Measurements from ENCODE around the gene RHOBTB3. TPM values are rescaled to one million over a fixed set of nuclear protein-coding genes. Genes with fewer than 3 reads are reported as not detected.

The RHOBTB3 gene
- total RNA-seq, 1 donor from 2014 or later, result 21.6 TPM

GRCh38 chr5:95823738-95824609, 92.8 kb downstream of the RHOBTB3 start:
- H3K4me3 ChIP-seq (ENCODE audit: low read depth, low read length), result no peak overlapping the region

DNA sequence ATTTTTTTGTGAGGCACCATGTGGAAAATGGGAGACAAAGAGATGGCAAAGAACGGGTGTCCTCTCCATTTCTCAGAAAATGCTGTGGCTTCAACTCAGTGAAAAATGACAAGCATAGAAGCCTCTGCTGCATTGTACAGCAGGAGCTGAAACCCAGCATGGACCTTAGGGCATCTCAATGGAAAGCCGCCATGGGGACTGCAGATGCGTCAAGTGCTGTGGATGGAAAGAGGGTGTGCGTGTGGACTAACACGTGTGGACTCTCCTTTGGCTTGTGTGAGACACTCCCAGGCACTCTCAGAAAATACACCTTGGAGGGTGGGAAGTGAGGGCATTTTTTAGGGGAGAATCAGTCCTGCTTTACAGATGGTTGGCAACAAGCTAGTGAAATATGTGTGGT, 93.6 kb downstream of the RHOBTB3 start:
- H3K4me3 ChIP-seq (ENCODE audit: low read depth, low read length), result no peak overlapping the region
- FAIRE-seq (no peak), DNase-seq (ENCODE audit: low read depth) (no peak)
- no peaks in the 10 kb centered on the region for H3K27me3 ChIP-seq (ENCODE audit: control insufficient read depth, insufficient read depth, low read length)
- TF ChIP-seq, protein P1, sequence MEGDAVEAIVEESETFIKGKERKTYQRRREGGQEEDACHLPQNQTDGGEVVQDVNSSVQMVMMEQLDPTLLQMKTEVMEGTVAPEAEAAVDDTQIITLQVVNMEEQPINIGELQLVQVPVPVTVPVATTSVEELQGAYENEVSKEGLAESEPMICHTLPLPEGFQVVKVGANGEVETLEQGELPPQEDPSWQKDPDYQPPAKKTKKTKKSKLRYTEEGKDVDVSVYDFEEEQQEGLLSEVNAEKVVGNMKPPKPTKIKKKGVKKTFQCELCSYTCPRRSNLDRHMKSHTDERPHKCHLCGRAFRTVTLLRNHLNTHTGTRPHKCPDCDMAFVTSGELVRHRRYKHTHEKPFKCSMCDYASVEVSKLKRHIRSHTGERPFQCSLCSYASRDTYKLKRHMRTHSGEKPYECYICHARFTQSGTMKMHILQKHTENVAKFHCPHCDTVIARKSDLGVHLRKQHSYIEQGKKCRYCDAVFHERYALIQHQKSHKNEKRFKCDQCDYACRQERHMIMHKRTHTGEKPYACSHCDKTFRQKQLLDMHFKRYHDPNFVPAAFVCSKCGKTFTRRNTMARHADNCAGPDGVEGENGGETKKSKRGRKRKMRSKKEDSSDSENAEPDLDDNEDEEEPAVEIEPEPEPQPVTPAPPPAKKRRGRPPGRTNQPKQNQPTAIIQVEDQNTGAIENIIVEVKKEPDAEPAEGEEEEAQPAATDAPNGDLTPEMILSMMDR (IDR thresholded peaks at IDR 0.05; ENCODE audit: insufficient read depth, low read length, severe bottlenecking), result no peak
- no peaks in the 10 kb centered on the region for H3K36me3 ChIP-seq (ENCODE audit: control insufficient read depth, insufficient read depth, low read length)

More at GRCh38 chr5:95823738-95824609, 92.8 kb downstream of the RHOBTB3 start:
- Histone ChIP-seq H3K27me3 (ENCODE audit: control insufficient read depth, insufficient read depth, low read length) (no peaks in the 10 kb centered on the region), H3K36me3 (ENCODE audit: control insufficient read depth, insufficient read depth, low read length) (no peaks in the 10 kb centered on the region)
- TF ChIP-seq, protein P1 (IDR thresholded peaks at IDR 0.05; ENCODE audit: insufficient read depth, low read length, severe bottlenecking), result no peak
- DNase-seq (ENCODE audit: low read depth), result peak; percentile 74
- no peak for FAIRE-seq

DNA sequence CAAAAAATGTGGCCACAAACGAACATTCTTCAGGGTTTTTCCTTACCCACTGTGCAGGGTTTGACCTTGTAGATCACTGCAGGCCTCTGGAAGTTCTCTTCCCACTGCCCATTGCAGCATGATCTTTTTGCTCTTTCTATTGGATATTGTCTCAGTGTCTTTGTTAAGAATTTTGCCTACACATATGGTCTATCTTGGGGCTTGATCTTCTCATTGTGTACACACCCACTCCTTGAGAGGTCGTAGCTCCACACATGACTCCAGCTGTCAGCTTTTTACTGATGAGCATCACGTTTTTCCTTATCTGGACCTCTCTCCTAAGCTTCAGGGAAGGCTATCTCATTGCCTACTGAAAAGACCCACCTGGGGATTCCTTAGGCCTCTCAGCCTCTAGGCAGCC, 94.4 kb downstream of the RHOBTB3 start:
- DNase-seq (ENCODE audit: low read depth), result no peak
- TF ChIP-seq, protein P1 (IDR thresholded peaks at IDR 0.05; ENCODE audit: insufficient read depth, low read length, severe bottlenecking), result no peak
- Histone ChIP-seq H3K36me3 (ENCODE audit: control insufficient read depth, insufficient read depth, low read length) (no peaks in the 10 kb centered on the region), H3K27me3 (ENCODE audit: control insufficient read depth, insufficient read depth, low read length) (no peaks in the 10 kb centered on the region), H3K4me3 (ENCODE audit: low read depth, low read length) (no peak overlapping the region)
- no peak for FAIRE-seq

DNA sequence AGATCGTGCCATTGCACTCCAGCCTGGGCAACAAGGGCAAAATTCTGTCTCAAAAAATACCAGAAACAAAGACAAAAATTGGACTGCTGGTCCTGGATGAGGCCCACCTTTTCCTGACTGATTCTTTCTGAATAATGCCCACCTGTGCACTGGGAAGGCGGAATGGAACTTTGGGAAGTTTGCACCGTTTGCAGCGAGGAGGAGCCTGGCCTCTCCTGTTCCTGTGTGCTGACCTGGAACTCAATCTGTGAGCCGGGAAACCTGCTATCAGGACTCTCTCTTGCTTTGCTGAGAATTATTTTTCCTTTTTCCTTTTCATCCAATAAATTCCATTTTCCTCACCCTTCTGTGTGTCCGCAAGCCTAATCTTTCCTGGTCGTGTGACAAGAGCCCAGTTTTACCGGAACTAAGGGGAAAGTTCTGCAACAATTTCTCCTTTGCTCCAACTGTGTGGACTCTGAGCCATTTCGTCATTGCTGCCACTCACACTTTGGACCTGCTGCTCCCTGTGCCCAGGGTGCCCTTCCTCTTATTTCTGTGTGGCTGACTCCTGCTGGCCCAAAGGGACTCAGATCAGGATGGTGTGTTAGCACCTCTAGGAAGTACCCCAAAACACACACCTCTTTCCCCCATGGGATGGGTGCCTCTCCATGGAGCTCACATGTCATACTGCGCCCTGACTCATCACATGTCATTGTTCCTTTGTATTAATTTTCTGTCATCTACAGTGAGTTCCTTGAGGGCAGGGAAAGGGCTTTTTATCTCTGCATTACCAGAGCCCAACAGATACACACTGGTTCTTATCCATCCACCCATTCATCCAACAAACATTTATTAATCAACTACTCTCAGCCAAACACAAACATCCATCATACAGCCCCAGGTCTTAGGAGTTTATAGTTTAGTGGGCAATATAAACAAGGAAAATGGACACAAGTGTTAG, 96.1 kb downstream of the RHOBTB3 start:
- DNase-seq (ENCODE audit: low read depth), result no peak
- FAIRE-seq, result no peak
- Histone ChIP-seq H3K36me3 (ENCODE audit: control insufficient read depth, insufficient read depth, low read length) (no peaks in the 10 kb centered on the region), H3K27me3 (ENCODE audit: control insufficient read depth, insufficient read depth, low read length) (no peaks in the 10 kb centered on the region), H3K4me3 (ENCODE audit: low read depth, low read length) (no peak overlapping the region)
- TF ChIP-seq, protein P1 (IDR thresholded peaks at IDR 0.05; ENCODE audit: insufficient read depth, low read length, severe bottlenecking), result no peak

DNA sequence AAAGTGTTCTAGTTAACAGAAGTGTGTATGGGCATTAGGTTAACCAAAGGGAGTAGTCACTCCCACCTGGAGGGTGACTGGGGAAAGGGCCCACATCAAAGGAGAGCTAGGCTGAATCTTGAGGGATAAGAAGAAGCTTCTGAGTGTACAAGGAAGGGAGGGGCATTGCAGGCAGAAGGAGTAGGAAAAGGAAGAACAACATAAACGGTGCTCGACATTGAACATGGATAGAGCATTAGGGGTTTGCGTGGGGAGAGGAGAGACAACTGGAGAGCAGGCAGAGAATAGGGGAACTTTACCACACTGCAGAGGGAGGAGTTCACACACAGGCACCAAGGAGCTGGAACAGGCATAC, 96.7 kb downstream of the RHOBTB3 start:
- Histone ChIP-seq H3K4me3 (ENCODE audit: low read depth, low read length) (no peak overlapping the region), H3K27me3 (ENCODE audit: control insufficient read depth, insufficient read depth, low read length) (no peaks in the 10 kb centered on the region), H3K36me3 (ENCODE audit: control insufficient read depth, insufficient read depth, low read length) (no peaks in the 10 kb centered on the region)
- FAIRE-seq (no peak), DNase-seq (ENCODE audit: low read depth) (no peak)
- TF ChIP-seq, protein P1 (IDR thresholded peaks at IDR 0.05; ENCODE audit: insufficient read depth, low read length, severe bottlenecking), result no peak
